Vagina (tissue), 2 donors: ENCODE measurements around the gene STX4. TPM values are rescaled to one million over a fixed set of nuclear protein-coding genes. Genes with fewer than 3 reads are reported as not detected.

ENCODE experiments used
- DNase-seq, 2 donors: peaks; one replicate each; pipeline ENCODE4 v3.0.0-alpha.2; 2017; ENCODE audit errors: extremely low spot score in 2 of 2
- H3K27ac ChIP-seq: fragments of 200-600 bp; sonication (generic); one replicate; pipeline ENCODE4 v1.5.1; 2019
- H3K27me3 ChIP-seq: fragments of 200-600 bp; sonication (generic); one replicate; pipeline ENCODE4 v1.5.1; 2019
- H3K36me3 ChIP-seq, 2 donors: fragments of 200-600 bp; sonication (generic); one replicate each; pipeline ENCODE4 v1.5.1; 2017 to 2019
- H3K4me1 ChIP-seq: fragments of 200-600 bp; sonication (generic); one replicate; pipeline ENCODE4 v1.5.1; 2019
- H3K4me3 ChIP-seq, 2 donors: fragments of 200-600 bp; sonication (generic); 1 replicate in 1 of 2; 2 replicates in 1 of 2; pipeline ENCODE4 v1.5.1; 2016 to 2019
- H3K9me3 ChIP-seq: fragments of 200-600 bp; sonication (generic); one replicate; pipeline ENCODE4 v1.5.1; 2019
- CTCF ChIP-seq, 3 experiments: fragments of 450-650 bp in 2 of 3; fragments of 200-600 bp in 1 of 3; sonication (generic) in 1 of 3; IDR thresholded peaks; one replicate each; pipeline ENCODE4 v1.5.1; 2017 to 2019; ENCODE audit warnings: antibody characterized with exemption in 3 of 3, mild to moderate bottlenecking in 2 of 3, moderate library complexity in 2 of 3
- POLR2A ChIP-seq, 2 donors: fragments of 450-650 bp; IDR thresholded peaks; one replicate each; pipeline ENCODE4 v1.6.1; 2017; ENCODE audit warnings: antibody characterized with exemption in 2 of 2, mild to moderate bottlenecking in 2 of 2, moderate library complexity in 2 of 2
- POLR2AphosphoS5 ChIP-seq, 2 donors: sonication (generic); formaldehyde crosslinking; IDR thresholded peaks; one replicate each; pipeline ENCODE4 v1.9.0; 2017; ENCODE audit warnings: antibody characterized with exemption in 2 of 2, mild to moderate bottlenecking in 2 of 2, low read depth in 1 of 2; ENCODE audit not compliant: insufficient read depth in 1 of 2
- intact Hi-C: fragments of 100-400 bp; cut with DNase I; formaldehyde crosslinking; loops from one replicate; pipeline ENCODE4 v1.15.1; 2023
- total RNA-seq: library from RNA; depleted of rRNA; stranded (reverse); fragments of >200 nt; gene quantifications from one replicate; pipeline ENCODE4 v1.2.3, GENCODE V29; 2016

The STX4 gene
- total RNA-seq, result 42.5 TPM

DNA sequence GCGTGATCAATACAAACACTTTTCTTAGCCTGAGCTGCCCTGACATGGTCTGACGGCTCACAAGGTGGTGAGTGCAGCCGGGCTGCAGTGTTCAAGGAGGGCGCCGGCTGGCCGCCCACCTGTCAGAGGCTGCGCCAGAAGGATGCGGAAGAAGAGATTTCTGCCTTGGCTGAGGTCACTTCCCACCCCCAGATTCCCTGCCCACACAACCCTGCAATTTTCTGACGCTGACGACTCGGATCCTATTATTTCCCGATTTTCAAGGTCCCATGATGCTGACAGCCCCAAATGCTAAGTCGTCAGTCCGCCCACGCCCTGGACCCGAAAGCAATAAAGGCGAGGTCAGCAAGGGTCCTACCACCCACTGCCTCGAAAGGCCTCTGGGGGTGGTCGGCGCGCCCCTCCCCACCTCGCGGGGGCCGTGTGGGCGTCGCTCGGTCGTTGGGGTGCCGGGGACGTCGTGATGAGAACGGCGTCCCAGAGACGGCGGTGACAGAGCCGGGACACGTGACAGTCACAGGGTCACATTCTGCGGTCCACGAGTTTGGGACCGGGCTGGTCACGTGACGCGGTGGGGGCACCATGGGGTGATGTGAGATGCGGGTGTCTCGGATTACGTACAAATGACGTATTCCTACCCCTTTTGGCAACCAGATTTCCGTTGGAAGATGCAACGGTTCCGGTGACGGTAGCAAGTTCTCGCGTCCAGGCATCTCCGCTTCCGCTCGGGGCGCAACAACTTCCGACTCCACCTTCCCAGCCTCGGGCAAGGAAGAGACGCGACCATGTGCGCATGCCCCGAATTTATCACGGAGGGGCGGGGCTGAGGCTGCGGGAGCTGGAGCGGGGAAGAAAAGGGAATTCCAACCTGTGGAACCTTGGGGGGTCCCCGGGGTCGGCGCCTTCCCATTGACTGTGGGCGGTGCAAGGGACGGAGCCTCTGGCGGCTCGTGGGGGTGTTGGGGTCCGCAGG lies at the start of gene STX4:
Gene STX4 (plus strand): TSS at position 823 of the 973 bp plus-strand sequence. CDS start 248 bp downstream, outside the sequence.
- peak; percentile 99 for DNase-seq
- intact Hi-C loops, result loop anchor here (2.0 to 5.0 kb wide), 3 partner anchors 36 to 109 kb away; no protein-coding TSS in a partner anchor
- H3K4me1 ChIP-seq, result peaks cover 21% of the 10 kb centered on the region
- no peaks in the 10 kb centered on the region for H3K27me3 ChIP-seq
- H3K4me3 ChIP-seq, result peak within 1 kb of the TSS; percentile 65 to 94
- peak within 1 kb of the TSS; percentile 99 for H3K27ac ChIP-seq
- TF ChIP-seq POLR2AphosphoS5 (IDR thresholded peaks at IDR 0.05; ENCODE audit: insufficient read depth in 1 of 2, low read depth in 1 of 2) (peak; percentile 96 to 97), CTCF (IDR thresholded peaks at IDR 0.05) (peak in 1 of 3 experiments; percentile 5), POLR2A (IDR thresholded peaks at IDR 0.05) (peak in 1 of 2 donors; percentile 51)
- H3K9me3 ChIP-seq, result no peaks in the 10 kb centered on the region
- peaks cover 0 to 17% of the 10 kb centered on the region in 2 donors for H3K36me3 ChIP-seq

GRCh38 chr16:30983898-30984610 lies 49.3 kb upstream of the STX4 start:
- Histone ChIP-seq H3K27ac (no peak overlapping the region), H3K27me3 (no peaks in the 10 kb centered on the region), H3K4me3 (no peak overlapping the region), H3K9me3 (no peaks in the 10 kb centered on the region), H3K36me3 (peaks cover 0 to 37% of the 10 kb centered on the region in 2 donors), H3K4me1 (peaks cover 13% of the 10 kb centered on the region)
- TF ChIP-seq POLR2AphosphoS5 (IDR thresholded peaks at IDR 0.05; ENCODE audit: insufficient read depth in 1 of 2, low read depth in 1 of 2) (no peak), POLR2A (IDR thresholded peaks at IDR 0.05) (no peak), CTCF (IDR thresholded peaks at IDR 0.05) (no peak)
- intact Hi-C loops, result loop anchor here (5.0 to 10.0 kb wide), 2 partner anchors 91 to 883 kb away; partner anchors contain the start of genes ZNF646 and ZNF668
- peak in 1 of 2 donors; percentile 85 for DNase-seq

GRCh38 chr16:30984669-30985400 lies 48.5 kb upstream of the STX4 start, which contains the start of gene HSD3B7:
TSS of gene HSD3B7 (plus strand) at chr16:30985207. CDS start at chr16:30985659, 452 bp downstream.
- Histone ChIP-seq H3K36me3 (peaks cover 0 to 29% of the 10 kb centered on the region in 2 donors), H3K4me1 (peaks cover 13% of the 10 kb centered on the region), H3K27me3 (no peaks in the 10 kb centered on the region), H3K9me3 (no peaks in the 10 kb centered on the region), H3K4me3 (peak within 1 kb of the TSS; percentile 39 to 51), H3K27ac (peak within 1 kb of the TSS; percentile 15)
- TF ChIP-seq CTCF (IDR thresholded peaks at IDR 0.05) (peak; percentile 90 to 96 (median 93)), POLR2AphosphoS5 (IDR thresholded peaks at IDR 0.05; ENCODE audit: insufficient read depth in 1 of 2, low read depth in 1 of 2) (peak; percentile 60 to 65), POLR2A (IDR thresholded peaks at IDR 0.05) (no peak)
- intact Hi-C loops, result loop anchor here (5.0 to 10.0 kb wide), 4 partner anchors 90 to 882 kb away; partner anchors contain the start of genes ZNF646, ZNF668 and ZNF843
- DNase-seq, result peak in 1 of 2 donors; percentile 90

DNA sequence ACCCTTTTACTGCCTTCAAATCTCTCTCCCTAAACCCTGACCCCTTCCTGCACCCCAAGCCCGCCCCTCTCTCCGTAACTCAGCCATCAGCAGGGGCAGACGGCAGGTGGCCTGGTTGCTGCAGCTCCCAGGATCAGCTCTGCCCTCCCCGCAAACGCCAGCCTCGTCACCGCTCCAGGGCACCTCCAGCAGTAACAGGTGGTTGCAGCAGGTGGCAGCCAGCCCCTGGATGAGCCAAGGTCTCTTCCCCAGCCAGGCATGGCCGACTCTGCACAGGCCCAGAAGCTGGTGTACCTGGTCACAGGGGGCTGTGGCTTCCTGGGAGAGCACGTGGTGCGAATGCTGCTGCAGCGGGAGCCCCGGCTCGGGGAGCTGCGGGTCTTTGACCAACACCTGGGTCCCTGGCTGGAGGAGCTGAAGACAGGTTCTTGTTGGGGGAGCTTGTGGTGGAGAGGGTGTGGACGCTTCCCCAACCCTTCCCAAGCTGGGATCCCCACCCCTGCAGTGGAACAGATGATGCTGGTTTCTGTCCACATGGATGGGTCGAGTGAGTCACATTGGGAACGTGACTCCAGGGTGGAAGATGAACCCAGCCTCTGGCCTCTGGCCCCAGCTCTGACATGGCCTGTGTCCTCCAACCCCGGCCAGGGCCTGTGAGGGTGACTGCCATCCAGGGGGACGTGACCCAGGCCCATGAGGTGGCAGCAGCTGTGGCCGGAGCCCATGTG lies 47.8 kb upstream of the STX4 start:
- H3K27ac ChIP-seq, result peak overlapping the region; percentile 15
- TF ChIP-seq CTCF (IDR thresholded peaks at IDR 0.05) (no peak), POLR2AphosphoS5 (IDR thresholded peaks at IDR 0.05; ENCODE audit: insufficient read depth in 1 of 2, low read depth in 1 of 2) (peak in 1 of 2 donors; percentile 30)
- peak in 1 of 2 donors; percentile 90 for DNase-seq
- H3K36me3 ChIP-seq, result peaks cover 0 to 21% of the 10 kb centered on the region in 2 donors
- H3K4me1 ChIP-seq, result peaks cover 13% of the 10 kb centered on the region
- intact Hi-C loops, result loop anchor here (5.0 to 10.0 kb wide), 3 partner anchors 89 to 457 kb away; partner anchors contain the start of genes ZNF646, ZNF668 and ZNF843
- H3K9me3 ChIP-seq, result no peaks in the 10 kb centered on the region
- peak overlapping the region; percentile 39 to 51 for H3K4me3 ChIP-seq
- no peaks in the 10 kb centered on the region for H3K27me3 ChIP-seq
